Neural cell (in vitro differentiated cells): Measurements from ENCODE around the gene ATP1A2. TPM values are rescaled to one million over a fixed set of nuclear protein-coding genes. Genes with fewer than 3 reads are reported as not detected.

Experiments used
- H2AFZ ChIP-seq: fragments of 200-600, 300-800 bp; sonication (generic), shearing (Covaris generic); 2 replicates; pipeline ENCODE4 v1.6.0; 2014; ENCODE audit warnings: low read depth, mild to moderate bottlenecking, antibody characterized with exemption, low read length, moderate library complexity
- H3F3A ChIP-seq: fragments of 200-600 bp; shearing (Covaris generic); 2 replicates; pipeline ENCODE4 v1.6.1; 2016; ENCODE audit warnings: mild to moderate bottlenecking, moderate library complexity, mixed read lengths, antibody characterized with exemption, low read length; ENCODE audit not compliant: insufficient read depth, poor library complexity, severe bottlenecking
- H3K27ac ChIP-seq: fragments of 200-600, 300-800 bp; sonication (generic), shearing (Covaris generic); 2 replicates; pipeline ENCODE4 v1.5.1; 2014; ENCODE audit warnings: mild to moderate bottlenecking, low read length, moderate library complexity
- H3K27me3 ChIP-seq: fragments of 300-800, 200-600 bp; sonication (generic), shearing (Covaris generic); 2 replicates; pipeline ENCODE4 v1.6.0; 2014; ENCODE audit warnings: mild to moderate bottlenecking, low read depth, low read length, moderate library complexity; ENCODE audit not compliant: insufficient read depth
- H3K36me3 ChIP-seq: fragments of 300-800, 200-600 bp; sonication (generic), shearing (Covaris generic); 2 replicates; pipeline ENCODE4 v1.5.1; 2014; ENCODE audit warnings: mild to moderate bottlenecking, antibody characterized with exemption, low read length, moderate library complexity; ENCODE audit not compliant: insufficient read depth
- H3K4me2 ChIP-seq: fragments of 300-800, 200-600 bp; sonication (generic), shearing (Covaris generic); 2 replicates; pipeline ENCODE4 v1.6.0; 2014; ENCODE audit warnings: mild to moderate bottlenecking, low read length
- H3K4me3 ChIP-seq: fragments of 300-800, 200-600 bp; sonication (generic), shearing (Covaris generic); 2 replicates; pipeline ENCODE4 v1.5.1; 2014; ENCODE audit warnings: mild to moderate bottlenecking, low read length, moderate library complexity
- H3K79me2 ChIP-seq: fragments of 200-600 bp; shearing (Covaris generic); replicated peaks from 2 replicates; pipeline ENCODE4 v1.6.0; 2014; ENCODE audit warnings: mild to moderate bottlenecking, low read length, moderate library complexity; ENCODE audit not compliant: insufficient read depth
- H3K9ac ChIP-seq: fragments of 300-800, 200-600 bp; sonication (generic), shearing (Covaris generic); 2 replicates; pipeline ENCODE4 v1.6.1; 2016; ENCODE audit warnings: mild to moderate bottlenecking, low read length, mixed read lengths
- H3K9me2 ChIP-seq: fragments of 200-600 bp; shearing (Covaris generic); 2 replicates; pipeline ENCODE4 v1.6.1; 2016; ENCODE audit warnings: mild to moderate bottlenecking, low read length, mixed read lengths; ENCODE audit not compliant: insufficient read depth
- H3K9me3 ChIP-seq: fragments of 200-600, 300-800 bp; sonication (generic), shearing (Covaris generic); 2 replicates; pipeline ENCODE4 v1.6.1; 2016; ENCODE audit warnings: mild to moderate bottlenecking, mixed run types, low read length, moderate library complexity, mixed read lengths
- H4K20me1 ChIP-seq: fragments of 200-600 bp; shearing (Covaris generic); 2 replicates; pipeline ENCODE4 v1.6.1; 2016; ENCODE audit warnings: mild to moderate bottlenecking, mixed run types; ENCODE audit not compliant: insufficient read depth
- EP300 ChIP-seq: fragments of 450-650 bp; conservative IDR thresholded peaks from 2 replicates; pipeline ENCODE4 v1.6.1; 2014; ENCODE audit warnings: antibody characterized with exemption, mild to moderate bottlenecking, moderate library complexity; ENCODE audit not compliant: poor library complexity, severe bottlenecking
- EZH2 ChIP-seq: fragments of 200-600, 300-800 bp; shearing (Covaris generic), sonication (generic); IDR thresholded peaks from 2 replicates; pipeline ENCODE4 v1.6.1; 2014; ENCODE audit warnings: antibody characterized with exemption, low read length, borderline replicate concordance, mild to moderate bottlenecking; ENCODE audit not compliant: insufficient read depth, poor library complexity, severe bottlenecking
- MXI1 ChIP-seq: fragments of 450-650 bp; conservative IDR thresholded peaks from 2 replicates; pipeline ENCODE4 v1.6.1; 2014; ENCODE audit warnings: antibody characterized with exemption, mild to moderate bottlenecking; ENCODE audit not compliant: poor library complexity, severe bottlenecking
- POLR2AphosphoS5 ChIP-seq: IDR thresholded peaks from 2 replicates; pipeline ENCODE4 v1.6.1; 2012
- RAD21 ChIP-seq: fragments of 450-650 bp; conservative IDR thresholded peaks from 2 replicates; pipeline ENCODE4 v1.6.1; 2014; ENCODE audit warnings: antibody characterized with exemption, mild to moderate bottlenecking, moderate library complexity
- SMC3 ChIP-seq: fragments of 450-650 bp; conservative IDR thresholded peaks from 2 replicates; pipeline ENCODE4 v1.6.1; 2014; ENCODE audit warnings: antibody characterized with exemption, mild to moderate bottlenecking, moderate library complexity; ENCODE audit not compliant: poor library complexity
- TAF1 ChIP-seq: IDR thresholded peaks from 2 replicates; pipeline ENCODE4 v1.6.1; 2012; ENCODE audit warnings: low read depth
- polyA plus RNA-seq: library from polyadenylated mRNA; depleted of rRNA; stranded (reverse); fragments of >200 nt; gene quantifications from 2 replicates; pipeline ENCODE4 v1.2.3, GENCODE V29; 2014
- TF ChIP-seq, protein P1 (sequence below): IDR thresholded peaks from 2 replicates; pipeline ENCODE4 v1.6.1; 2012; ENCODE audit warnings: borderline replicate concordance
- TF ChIP-seq, protein P2 (sequence below): fragments of 450-650 bp; IDR thresholded peaks from 2 replicates; pipeline ENCODE4 v1.5.1; 2014; ENCODE audit warnings: antibody characterized with exemption, mild to moderate bottlenecking, moderate library complexity; ENCODE audit not compliant: poor library complexity, severe bottlenecking

The ATP1A2 gene
- polyA plus RNA-seq, 1 donor from 2014 or later, result 0.12 TPM

DNA sequence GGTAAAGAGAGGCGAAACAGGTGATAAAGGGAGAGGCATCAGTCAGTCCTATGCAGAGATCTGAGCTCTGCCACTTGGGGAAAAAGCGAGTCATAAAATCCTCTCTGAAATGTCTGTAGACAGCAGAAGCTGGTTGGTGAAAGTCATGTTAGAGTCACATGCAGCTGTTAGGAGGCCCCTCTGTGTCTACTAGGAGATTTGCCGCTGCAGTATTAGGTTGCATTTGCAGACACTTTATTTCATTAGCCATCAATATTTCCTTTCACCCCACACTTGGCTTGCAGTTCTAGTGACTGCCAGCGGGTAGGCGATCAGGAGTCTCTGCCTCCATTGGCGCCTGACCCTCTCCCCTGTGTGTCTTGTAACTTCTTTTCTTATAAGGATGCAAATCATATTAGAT, 52.0 kb downstream of the ATP1A2 start:
- no peaks in the 10 kb centered on the region for H3K27me3 ChIP-seq
- H3K27ac ChIP-seq, result no peak overlapping the region
- TF ChIP-seq, protein P1, sequence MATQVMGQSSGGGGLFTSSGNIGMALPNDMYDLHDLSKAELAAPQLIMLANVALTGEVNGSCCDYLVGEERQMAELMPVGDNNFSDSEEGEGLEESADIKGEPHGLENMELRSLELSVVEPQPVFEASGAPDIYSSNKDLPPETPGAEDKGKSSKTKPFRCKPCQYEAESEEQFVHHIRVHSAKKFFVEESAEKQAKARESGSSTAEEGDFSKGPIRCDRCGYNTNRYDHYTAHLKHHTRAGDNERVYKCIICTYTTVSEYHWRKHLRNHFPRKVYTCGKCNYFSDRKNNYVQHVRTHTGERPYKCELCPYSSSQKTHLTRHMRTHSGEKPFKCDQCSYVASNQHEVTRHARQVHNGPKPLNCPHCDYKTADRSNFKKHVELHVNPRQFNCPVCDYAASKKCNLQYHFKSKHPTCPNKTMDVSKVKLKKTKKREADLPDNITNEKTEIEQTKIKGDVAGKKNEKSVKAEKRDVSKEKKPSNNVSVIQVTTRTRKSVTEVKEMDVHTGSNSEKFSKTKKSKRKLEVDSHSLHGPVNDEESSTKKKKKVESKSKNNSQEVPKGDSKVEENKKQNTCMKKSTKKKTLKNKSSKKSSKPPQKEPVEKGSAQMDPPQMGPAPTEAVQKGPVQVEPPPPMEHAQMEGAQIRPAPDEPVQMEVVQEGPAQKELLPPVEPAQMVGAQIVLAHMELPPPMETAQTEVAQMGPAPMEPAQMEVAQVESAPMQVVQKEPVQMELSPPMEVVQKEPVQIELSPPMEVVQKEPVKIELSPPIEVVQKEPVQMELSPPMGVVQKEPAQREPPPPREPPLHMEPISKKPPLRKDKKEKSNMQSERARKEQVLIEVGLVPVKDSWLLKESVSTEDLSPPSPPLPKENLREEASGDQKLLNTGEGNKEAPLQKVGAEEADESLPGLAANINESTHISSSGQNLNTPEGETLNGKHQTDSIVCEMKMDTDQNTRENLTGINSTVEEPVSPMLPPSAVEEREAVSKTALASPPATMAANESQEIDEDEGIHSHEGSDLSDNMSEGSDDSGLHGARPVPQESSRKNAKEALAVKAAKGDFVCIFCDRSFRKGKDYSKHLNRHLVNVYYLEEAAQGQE, result no peak
- TF ChIP-seq, protein P2, sequence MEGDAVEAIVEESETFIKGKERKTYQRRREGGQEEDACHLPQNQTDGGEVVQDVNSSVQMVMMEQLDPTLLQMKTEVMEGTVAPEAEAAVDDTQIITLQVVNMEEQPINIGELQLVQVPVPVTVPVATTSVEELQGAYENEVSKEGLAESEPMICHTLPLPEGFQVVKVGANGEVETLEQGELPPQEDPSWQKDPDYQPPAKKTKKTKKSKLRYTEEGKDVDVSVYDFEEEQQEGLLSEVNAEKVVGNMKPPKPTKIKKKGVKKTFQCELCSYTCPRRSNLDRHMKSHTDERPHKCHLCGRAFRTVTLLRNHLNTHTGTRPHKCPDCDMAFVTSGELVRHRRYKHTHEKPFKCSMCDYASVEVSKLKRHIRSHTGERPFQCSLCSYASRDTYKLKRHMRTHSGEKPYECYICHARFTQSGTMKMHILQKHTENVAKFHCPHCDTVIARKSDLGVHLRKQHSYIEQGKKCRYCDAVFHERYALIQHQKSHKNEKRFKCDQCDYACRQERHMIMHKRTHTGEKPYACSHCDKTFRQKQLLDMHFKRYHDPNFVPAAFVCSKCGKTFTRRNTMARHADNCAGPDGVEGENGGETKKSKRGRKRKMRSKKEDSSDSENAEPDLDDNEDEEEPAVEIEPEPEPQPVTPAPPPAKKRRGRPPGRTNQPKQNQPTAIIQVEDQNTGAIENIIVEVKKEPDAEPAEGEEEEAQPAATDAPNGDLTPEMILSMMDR, result no peak
- no peak for TF ChIP-seq MXI1
- no peak for TF ChIP-seq TAF1
- no peak for TF ChIP-seq EZH2
- no peak for TF ChIP-seq POLR2AphosphoS5
- TF ChIP-seq EP300, result no peak
- TF ChIP-seq SMC3, result no peak
- no peak for TF ChIP-seq RAD21
- H3K36me3 ChIP-seq, result no peaks in the 10 kb centered on the region
- no peak overlapping the region for H2AFZ ChIP-seq
- H3K79me2 ChIP-seq, result no peaks in the 10 kb centered on the region
- no peaks in the 10 kb centered on the region for H3K9me2 ChIP-seq
- H3K9me3 ChIP-seq, result no peaks in the 10 kb centered on the region
- no peak overlapping the region for H3K4me3 ChIP-seq
- no peaks in the 10 kb centered on the region for H4K20me1 ChIP-seq
- no peak overlapping the region for H3K9ac ChIP-seq
- H3K4me2 ChIP-seq, result no peak overlapping the region
- no peaks in the 10 kb centered on the region for H3F3A ChIP-seq

DNA sequence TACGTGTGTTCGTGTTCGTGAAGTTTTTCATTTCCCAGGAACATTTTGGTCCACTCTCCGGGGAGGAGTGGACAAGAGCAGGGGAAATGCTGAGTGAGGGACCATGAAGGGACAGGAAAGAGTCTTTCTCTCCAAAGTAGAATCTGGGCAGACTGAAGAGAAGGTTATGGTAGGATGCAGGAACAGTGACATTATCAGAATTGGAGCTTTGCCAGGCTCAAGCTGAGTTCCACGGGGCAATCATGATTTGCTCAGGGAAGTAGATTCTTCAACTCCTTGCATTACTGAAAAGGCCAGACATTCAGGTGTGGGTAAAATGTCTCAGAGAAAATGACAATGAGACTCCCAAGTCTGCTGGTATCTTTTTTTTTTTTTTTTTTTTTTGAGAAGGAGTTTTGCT, 52.5 kb downstream of the ATP1A2 start:
- Histone ChIP-seq H2AFZ (no peak overlapping the region), H3F3A (no peaks in the 10 kb centered on the region), H3K9me2 (no peaks in the 10 kb centered on the region), H4K20me1 (no peaks in the 10 kb centered on the region), H3K27ac (no peak overlapping the region), H3K36me3 (no peaks in the 10 kb centered on the region), H3K9ac (no peak overlapping the region), H3K9me3 (no peaks in the 10 kb centered on the region), H3K4me3 (no peak overlapping the region), H3K79me2 (no peaks in the 10 kb centered on the region), H3K27me3 (no peaks in the 10 kb centered on the region), H3K4me2 (no peak overlapping the region)
- TF ChIP-seq EP300 (no peak), POLR2AphosphoS5 (no peak), SMC3 (no peak), RAD21 (no peak), MXI1 (no peak), TAF1 (no peak), EZH2 (no peak)
- TF ChIP-seq, protein P2, result no peak
- TF ChIP-seq, protein P1, result no peak
